ENCODE measurements around the gene SERINC4.

Gene SERINC4

GRCh38 chr15:43796566-43796965 lies 3.5 kb downstream of the SERINC4 start:
- DNase-seq, result no peak

- DNase-seq, result no peak
These were observed 4.0 kb downstream of the SERINC4 start for GRCh38 chr15:43795997-43796396.

- DNase-seq, result no peak
These were observed 4.8 kb downstream of the SERINC4 start for GRCh38 chr15:43795197-43795596.

- no peak for DNase-seq
These were observed 5.6 kb downstream of the SERINC4 start for GRCh38 chr15:43794269-43795037.

- DNase-seq, result peak in 1 of 4 experiments; percentile 17
These were observed 6.4 kb downstream of the SERINC4 start for GRCh38 chr15:43793647-43794046.

- DNase-seq, result peak; percentile 76 to 87 (median 86)
These were observed 7.1 kb downstream of the SERINC4 start for GRCh38 chr15:43792761-43793476.

- peak; percentile 100 for DNase-seq
These were observed 7.8 kb downstream of the SERINC4 start, which contains the start of gene SERF2 for GRCh38 chr15:43791993-43792760. SERF2 (plus strand) TSS chr15:43792320; CDS start chr15:43792377, 57 bp downstream.

GRCh38 chr15:43789409-43789808 lies 10.6 kb downstream of the SERINC4 start:
- no peak for DNase-seq

GRCh38 chr15:43779016-43779415 lies 21.0 kb downstream of the SERINC4 start:
- no peak for DNase-seq

GRCh38 chr15:43777267-43777914 lies 22.6 kb downstream of the SERINC4 start:
- DNase-seq, result peak; percentile 70 to 86 (median 77)

- DNase-seq, result peak; percentile 78 to 94 (median 86)
These were observed 23.2 kb downstream of the SERINC4 start, which contains the start of gene ELL3 for GRCh38 chr15:43776718-43777266. ELL3 (minus strand) TSS chr15:43776966; CDS start chr15:43776901, 65 bp downstream.

- no peak for DNase-seq
These were observed 23.8 kb downstream of the SERINC4 start for GRCh38 chr15:43776101-43776717.

GRCh38 chr15:43775411-43775965 lies 24.5 kb downstream of the SERINC4 start:
- peak in 1 of 4 experiments; percentile 21 for DNase-seq

GRCh38 chr15:43774062-43774461 lies 26.0 kb downstream of the SERINC4 start:
- DNase-seq, result no peak

- DNase-seq, result no peak
These were observed 27.4 kb downstream of the SERINC4 start for GRCh38 chr15:43772624-43773023.

GRCh38 chr15:43771816-43772215 lies 28.2 kb downstream of the SERINC4 start:
- peak; percentile 18 to 67 (median 46) for DNase-seq

- DNase-seq, result peak; percentile 60 to 78 (median 70)
These were observed 30.3 kb downstream of the SERINC4 start for GRCh38 chr15:43769584-43770228.

GRCh38 chr15:43763819-43764446 lies 36.1 kb downstream of the SERINC4 start:
- no peak for DNase-seq

- DNase-seq, result no peak
These were observed 37.2 kb downstream of the SERINC4 start for GRCh38 chr15:43762824-43763223.

- no peak for DNase-seq
These were observed 48.1 kb downstream of the SERINC4 start for GRCh38 chr15:43751885-43752284.
